HG02642 (cell line): ENCODE measurements around the gene CYP2W1.
"Not testable (repeated sequence)": the region's sequence is repeated elsewhere in the genome, so short reads cannot be mapped to it uniquely, and the experiment has no call there.

ENCODE experiments used
- ATAC-seq: cut with Tn5 transposase; IDR thresholded peaks from one replicate; pipeline ENCODE4 v1.9.1; 2021; ENCODE audit warnings: mild to moderate bottlenecking; ENCODE audit not compliant: unreplicated experiment, poor library complexity

Gene CYP2W1

GRCh38 chr7:951881-952547, 31.0 kb upstream of the CYP2W1 start:
- no peak for ATAC-seq

- no peak for ATAC-seq
These were observed 30.2 kb upstream of the CYP2W1 start for GRCh38 chr7:952548-953441.

GRCh38 chr7:953547-954327, 29.2 kb upstream of the CYP2W1 start:
- peak; percentile 12 for ATAC-seq

- ATAC-seq: peak; percentile 68
These were observed 28.4 kb upstream of the CYP2W1 start, which contains the start of gene ADAP1 for GRCh38 chr7:954330-955238. Gene ADAP1 (minus strand): TSS chr7:954680. CDS start chr7:954477, 203 bp downstream.

DNA sequence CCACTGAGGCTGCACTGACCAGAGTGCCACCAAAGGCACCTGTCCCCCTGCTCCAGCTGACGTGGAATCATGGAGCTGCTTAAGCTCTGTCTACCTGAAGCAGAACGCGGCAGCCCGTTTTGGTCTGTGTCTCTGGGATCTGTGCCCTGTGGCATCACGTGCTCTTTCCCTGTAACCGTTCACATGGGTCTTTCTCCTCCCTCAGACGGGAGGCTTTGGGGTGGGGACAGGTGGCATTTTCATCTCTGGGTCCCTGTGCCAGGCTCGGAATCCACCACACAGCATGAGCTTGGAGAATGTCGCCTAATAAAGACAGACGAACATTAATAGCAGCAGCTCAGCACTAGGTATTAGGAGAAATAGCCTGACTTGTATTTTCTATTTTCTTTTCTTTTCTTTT, 26.9 kb upstream of the CYP2W1 start:
- ATAC-seq: no peak

GRCh38 chr7:957418-958220, 25.4 kb upstream of the CYP2W1 start:
- ATAC-seq: no peak

DNA sequence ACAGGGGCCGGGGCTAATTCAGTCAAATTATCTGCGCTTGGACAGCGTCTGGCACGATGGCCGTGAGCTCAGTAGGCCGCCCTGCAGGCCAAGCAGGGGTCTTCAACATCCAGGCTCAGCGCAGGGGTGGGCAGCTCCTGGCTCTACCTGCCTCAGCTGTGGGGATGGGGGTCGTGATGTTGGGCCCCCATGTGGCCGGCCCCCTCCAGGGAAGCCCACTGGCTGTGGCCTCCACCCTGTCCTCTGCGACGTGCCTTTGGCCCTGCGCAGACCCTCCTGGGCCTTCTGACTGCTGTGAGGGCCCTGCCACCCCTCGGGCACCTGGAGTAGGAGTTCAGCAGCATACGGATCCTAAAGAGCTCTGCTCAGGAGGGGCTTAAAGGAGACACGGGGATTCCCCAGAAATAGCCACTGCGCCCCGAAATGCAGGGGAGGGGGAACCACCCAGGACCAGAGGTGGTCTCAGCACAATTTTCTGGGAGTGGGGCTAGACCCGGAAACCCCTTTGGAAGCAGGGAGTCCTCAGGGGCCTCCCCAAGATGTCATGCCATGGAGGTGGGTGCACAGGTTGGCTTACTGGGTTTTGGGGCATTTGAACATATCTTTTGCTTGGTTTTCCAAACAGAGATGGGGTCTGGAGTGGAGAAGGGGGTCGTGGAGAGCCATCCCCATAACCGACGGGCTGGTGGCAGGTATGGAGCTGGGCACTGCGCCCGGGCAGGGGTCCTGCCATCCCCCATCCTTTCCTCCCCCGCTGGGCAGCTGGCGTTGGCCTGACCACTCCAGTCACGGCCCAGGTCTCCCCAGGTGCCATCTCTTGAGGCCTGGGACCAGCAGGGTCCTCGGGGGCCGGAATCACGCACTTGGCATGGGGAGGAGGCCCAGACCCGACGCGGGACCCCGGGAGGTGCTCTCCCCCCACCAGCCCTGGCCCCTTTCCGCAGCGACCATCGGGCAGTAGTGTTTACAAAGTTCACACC, 24.5 kb upstream of the CYP2W1 start:
- no peak for ATAC-seq

- no peak for ATAC-seq
These were observed 23.7 kb upstream of the CYP2W1 start for GRCh38 chr7:959271-959670.

- not testable (repeated sequence) for ATAC-seq
These were observed 23.2 kb upstream of the CYP2W1 start for GRCh38 chr7:959740-960139.

DNA sequence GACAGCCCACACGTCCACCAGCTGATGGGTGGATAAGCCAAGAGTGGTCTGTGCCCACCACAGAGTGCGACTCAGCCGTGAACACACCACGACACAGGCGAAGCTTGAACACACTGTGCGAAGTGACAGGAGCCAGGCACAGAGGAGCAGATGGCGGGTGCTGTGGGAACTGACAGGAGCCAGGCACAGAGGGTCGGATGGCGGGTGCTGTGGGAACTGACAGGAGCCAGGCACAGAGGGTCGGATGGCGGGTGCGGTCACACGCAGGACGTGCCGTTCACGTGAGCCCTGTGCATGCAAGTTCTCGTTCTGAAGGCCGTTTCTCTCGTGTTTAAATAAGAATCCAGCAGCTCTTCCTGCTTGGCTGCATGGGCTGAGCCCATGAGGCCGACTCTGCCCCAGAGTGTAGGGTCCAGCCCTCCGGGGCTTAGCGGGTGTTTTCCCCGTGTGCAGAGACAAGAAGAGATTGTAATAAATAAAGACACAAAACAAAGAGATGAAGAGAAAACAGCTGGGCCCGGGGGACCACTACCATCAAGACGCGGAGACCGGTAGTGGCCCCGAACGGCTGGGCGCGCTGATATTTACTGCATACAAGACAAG, 22.6 kb upstream of the CYP2W1 start:
- no peak for ATAC-seq

- not testable (repeated sequence) for ATAC-seq
These were observed 22.0 kb upstream of the CYP2W1 start for GRCh38 chr7:960972-961371.

GRCh38 chr7:961546-962400, 21.2 kb upstream of the CYP2W1 start:
- no peak for ATAC-seq

DNA sequence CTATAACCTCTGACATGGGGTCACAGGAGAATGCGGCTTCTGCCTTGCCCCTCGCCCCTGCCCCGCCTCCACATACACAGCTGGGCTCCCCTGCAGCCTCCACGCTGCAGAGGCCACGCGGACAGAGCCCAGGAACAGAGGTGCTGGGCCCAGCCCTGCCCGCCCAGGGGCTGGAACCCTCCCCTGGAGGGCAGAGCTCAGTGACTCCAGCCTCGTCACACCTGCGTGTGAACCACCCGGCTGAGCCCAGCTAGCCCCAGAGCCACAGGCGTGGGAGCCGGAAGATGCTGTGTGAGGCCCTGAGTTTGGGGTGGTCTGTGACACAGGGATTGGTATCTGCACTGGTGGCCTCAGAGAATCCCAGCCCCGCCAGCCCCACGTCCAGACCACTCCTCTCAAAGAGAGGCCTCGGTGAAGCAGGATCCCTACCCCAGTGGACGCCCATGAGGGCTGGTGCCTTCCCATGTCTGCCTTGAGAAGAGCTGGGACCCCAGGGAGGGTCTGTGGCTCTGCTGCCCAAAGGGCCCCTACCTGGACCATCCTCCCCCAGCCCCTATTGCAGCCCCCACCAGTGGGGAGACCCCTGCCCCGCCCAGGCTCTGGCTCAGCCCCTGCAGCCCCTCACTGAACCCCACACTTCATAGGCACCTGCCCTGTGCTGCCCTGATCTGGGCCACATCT, 20.4 kb upstream of the CYP2W1 start:
- no peak for ATAC-seq

DNA sequence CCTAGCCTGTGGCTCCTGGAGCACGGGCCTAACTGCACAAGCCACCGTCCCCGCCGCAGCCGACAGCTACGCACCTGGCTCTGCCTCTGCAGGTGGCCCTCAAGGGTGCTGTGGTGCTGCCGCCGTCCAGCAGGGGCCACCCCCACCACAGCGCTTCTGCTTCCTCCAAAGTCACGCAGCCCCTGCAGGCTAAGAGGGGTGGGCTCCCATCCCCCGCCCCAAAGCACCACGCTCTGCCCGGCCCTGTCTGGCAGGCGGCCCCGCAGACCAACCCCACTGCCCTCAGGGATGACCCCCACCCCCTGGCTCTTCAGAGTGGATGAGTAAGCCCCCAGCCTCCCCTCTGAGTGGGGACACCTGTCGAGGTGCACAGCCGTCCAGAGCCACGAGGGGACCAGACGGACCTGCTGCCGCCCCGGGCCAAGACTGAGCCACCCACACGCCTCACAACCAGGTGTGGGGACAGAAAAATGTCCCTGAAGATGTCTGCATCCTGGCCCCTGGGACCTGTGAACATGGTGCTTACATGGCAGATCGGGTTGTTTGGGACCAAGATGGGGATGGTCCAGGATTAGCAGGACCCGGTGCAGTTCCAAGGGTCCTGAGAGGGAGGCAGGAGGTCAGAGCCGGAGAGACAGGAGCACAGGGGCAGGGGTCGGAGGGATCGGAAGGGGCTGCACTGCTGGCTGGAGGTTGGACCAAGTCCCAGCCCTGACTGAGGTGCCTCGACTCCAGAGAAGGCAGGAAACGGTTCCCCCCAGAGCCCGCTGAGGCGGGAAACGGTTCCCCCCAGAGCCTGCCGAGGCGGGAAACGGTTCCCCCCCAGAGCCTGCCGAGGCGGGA, 19.5 kb upstream of the CYP2W1 start:
- no peak for ATAC-seq
